Spleen (tissue), 7 donors: ENCODE data around the gene TRPV4.

Source experiments
- CTCF ChIP-seq, 11 experiments: fragments of 200-600 bp in 7 of 11; fragments of 450-650 bp in 4 of 11; sonication (generic) in 4 of 11; IDR thresholded peaks in 8 of 11; conservative IDR thresholded peaks in 3 of 11; 1 replicate in 7 of 11; 2 replicates in 4 of 11; pipeline versions ENCODE4 v1.4.0 to v1.8.0; 2016 to 2021; ENCODE audit warnings: antibody characterized with exemption in 11 of 11, inconsistent platforms in 4 of 11, mild to moderate bottlenecking in 1 of 11
- POLR2AphosphoS5 ChIP-seq, 3 donors: sonication (generic); formaldehyde crosslinking; IDR thresholded peaks; one replicate each; pipeline ENCODE4 v1.5.1; 2017; ENCODE audit warnings: antibody characterized with exemption in 3 of 3
- donor health status: DM: no; HTN: no; CAD: no; lungs with moderate emphysema.
- donor health status: DM: no; HTN: no; CAD: no.
- donor health status: DM: no; HTN: no; CAD: no.

- TF ChIP-seq CTCF (IDR thresholded peaks at IDR 0.05 in 8 of 11, conservative IDR thresholded peaks at IDR 0.05 in 3 of 11) (no peak), POLR2AphosphoS5 (IDR thresholded peaks at IDR 0.05) (no peak)
These were observed 80.2 kb downstream of the TRPV4 start for GRCh38 chr12:109753054-109753401.
